Measurements from ENCODE around the gene FBN3.

Gene FBN3

GRCh38 chr19:8085598-8086408 is 63.6 kb downstream of the FBN3 start:
- TF ChIP-seq CTCF (IDR thresholded peaks at IDR 0.05; ENCODE audit: extremely low read depth, insufficient read depth, missing control alignments), result no peak
- in situ Hi-C loops (cut with MboI; ENCODE audit: low pct_unique_long_range_greater_than_20kb, low sequenced_read_pairs, unreplicated experiment), result no loop called here
- no peak for DNase-seq (ENCODE audit: low spot score)

GRCh38 chr19:8084152-8084551 is 65.2 kb downstream of the FBN3 start:
- DNase-seq (ENCODE audit: low spot score), result no peak
- no peak for TF ChIP-seq CTCF (IDR thresholded peaks at IDR 0.05; ENCODE audit: extremely low read depth, insufficient read depth, missing control alignments)
- in situ Hi-C loops (cut with MboI; ENCODE audit: low pct_unique_long_range_greater_than_20kb, low sequenced_read_pairs, unreplicated experiment), result no loop called here

- no peak for DNase-seq (ENCODE audit: low spot score)
- in situ Hi-C loops (cut with MboI; ENCODE audit: low pct_unique_long_range_greater_than_20kb, low sequenced_read_pairs, unreplicated experiment), result no loop called here
- no peak for TF ChIP-seq CTCF (IDR thresholded peaks at IDR 0.05; ENCODE audit: extremely low read depth, insufficient read depth, missing control alignments)
Observed at GRCh38 chr19:8083141-8083540, 66.3 kb downstream of the FBN3 start.

GRCh38 chr19:8081569-8082550 is 67.5 kb downstream of the FBN3 start:
- TF ChIP-seq CTCF (IDR thresholded peaks at IDR 0.05; ENCODE audit: extremely low read depth, insufficient read depth, missing control alignments), result no peak
- no peak for DNase-seq (ENCODE audit: low spot score)
- in situ Hi-C loops (cut with MboI; ENCODE audit: low pct_unique_long_range_greater_than_20kb, low sequenced_read_pairs, unreplicated experiment), result no loop called here

GRCh38 chr19:8080832-8081231 is 68.6 kb downstream of the FBN3 start:
- TF ChIP-seq CTCF (IDR thresholded peaks at IDR 0.05; ENCODE audit: extremely low read depth, insufficient read depth, missing control alignments), result no peak
- no peak for DNase-seq (ENCODE audit: low spot score)
- in situ Hi-C loops (cut with MboI; ENCODE audit: low pct_unique_long_range_greater_than_20kb, low sequenced_read_pairs, unreplicated experiment), result no loop called here

GRCh38 chr19:8079988-8080387 is 69.4 kb downstream of the FBN3 start:
- no peak for DNase-seq (ENCODE audit: low spot score)
- in situ Hi-C loops (cut with MboI; ENCODE audit: low pct_unique_long_range_greater_than_20kb, low sequenced_read_pairs, unreplicated experiment), result no loop called here
- no peak for TF ChIP-seq CTCF (IDR thresholded peaks at IDR 0.05; ENCODE audit: extremely low read depth, insufficient read depth, missing control alignments)
